ENCODE measurements around the gene SLC39A11. TPM values are rescaled to one million over a fixed set of nuclear protein-coding genes. Genes with fewer than 3 reads are reported as not detected.
"Not testable (repeated sequence)": the region's sequence is repeated elsewhere in the genome, so short reads cannot be mapped to it uniquely, and the experiment has no call there.

The SLC39A11 gene
- total RNA-seq, 1 donor from 2014 or later = 9.4 TPM

DNA sequence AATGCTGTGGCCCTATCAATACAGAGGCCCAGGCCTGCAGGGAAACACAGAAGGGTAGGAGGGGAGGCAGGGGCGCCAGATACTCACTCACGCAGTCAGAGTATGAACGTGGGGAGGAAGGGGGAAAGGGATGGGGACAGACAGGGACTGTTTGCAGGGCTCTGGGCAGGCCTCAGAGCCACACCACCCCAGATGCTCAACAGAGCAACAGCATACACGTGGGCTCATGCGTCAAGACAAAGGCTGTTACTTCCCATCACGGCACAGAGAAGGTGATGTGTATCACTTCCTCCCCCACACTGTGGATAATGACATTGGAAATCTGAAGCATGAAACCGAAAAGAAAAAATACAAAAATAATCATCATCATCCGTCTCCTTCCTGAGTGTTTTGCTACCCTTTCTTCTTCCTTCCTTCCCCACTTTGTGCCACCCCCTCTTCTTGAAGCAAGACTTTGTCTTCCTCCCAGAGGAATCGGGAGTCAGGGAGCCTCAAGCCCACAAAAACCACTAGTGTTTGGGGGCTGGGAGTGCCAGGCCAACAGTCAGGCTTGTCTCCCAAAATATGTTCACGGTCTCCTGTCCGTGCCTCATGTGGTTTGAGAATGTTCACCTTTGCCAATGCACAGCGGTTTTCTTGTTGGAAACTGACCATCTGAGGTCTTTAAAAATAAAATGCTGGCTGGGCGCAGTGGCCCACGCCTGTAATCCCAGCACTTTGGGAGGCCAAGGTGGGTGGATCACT is 20.1 kb downstream of the SLC39A11 start:
- peak; percentile 88 for DNase-seq (ENCODE audit: low read depth)

DNA sequence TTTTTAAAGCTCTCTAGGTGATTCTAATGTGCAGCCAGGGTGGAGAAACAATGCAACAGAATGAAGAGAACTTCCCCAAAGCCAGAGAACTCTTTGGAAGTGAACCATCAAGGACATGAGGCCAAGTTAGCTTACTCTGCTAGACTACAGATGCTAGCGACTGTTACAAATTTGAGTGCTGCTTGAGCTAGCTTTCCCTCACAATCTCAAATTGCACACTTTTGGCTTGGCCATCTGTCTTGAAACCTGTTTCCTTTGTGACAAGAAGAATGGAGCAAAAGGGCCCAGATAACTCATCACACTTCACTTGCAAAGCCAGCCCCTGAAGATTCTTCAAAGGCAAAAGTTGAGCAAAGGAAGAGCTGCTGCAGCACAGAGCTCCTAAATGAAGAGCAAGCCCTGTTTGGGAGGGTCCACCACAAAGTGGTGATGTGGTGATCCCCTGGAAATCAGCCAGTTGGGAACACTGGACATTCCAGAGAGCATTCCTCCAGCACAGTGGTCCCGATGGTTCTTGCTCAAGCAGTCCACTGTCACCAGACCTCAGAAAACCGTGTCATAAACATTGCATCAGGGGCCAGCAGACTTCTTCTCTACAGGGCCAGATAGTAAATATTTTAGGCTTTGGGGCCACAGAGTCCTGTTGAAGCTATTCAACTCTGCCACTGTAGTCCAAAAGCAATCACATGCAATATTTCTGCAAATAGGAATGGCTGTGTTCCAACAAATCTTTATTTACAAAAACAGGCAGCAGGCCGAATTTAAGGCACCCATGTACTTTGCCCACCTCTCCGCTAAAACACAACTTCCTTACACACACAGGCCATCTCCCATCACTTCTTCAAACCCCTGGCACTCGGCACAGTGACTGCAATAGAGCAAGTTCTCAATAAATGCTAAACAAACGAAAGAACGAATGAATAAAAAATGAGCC is 21.2 kb downstream of the SLC39A11 start:
- peak; percentile 92 for DNase-seq (ENCODE audit: low read depth)

DNA sequence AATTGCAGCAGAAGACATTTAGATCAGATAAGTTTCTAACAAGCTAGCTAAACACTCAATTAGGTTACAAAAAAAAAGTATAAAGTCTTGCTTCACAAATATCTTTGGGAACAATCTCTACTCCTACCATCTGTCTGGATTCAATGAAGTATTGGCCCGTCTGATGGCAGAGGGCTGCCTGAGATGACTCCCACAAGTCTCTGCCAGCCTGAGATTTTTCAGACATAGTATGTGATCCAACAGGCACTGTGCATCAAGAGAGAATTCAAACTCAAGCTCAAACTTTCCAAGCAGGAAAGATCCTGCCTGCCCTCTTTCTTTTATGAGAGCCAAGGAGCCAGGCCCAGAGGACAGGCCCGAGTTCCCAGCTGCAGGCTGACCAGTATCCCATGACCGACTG is 22.6 kb downstream of the SLC39A11 start:
- no peak for DNase-seq (ENCODE audit: low read depth)

DNA sequence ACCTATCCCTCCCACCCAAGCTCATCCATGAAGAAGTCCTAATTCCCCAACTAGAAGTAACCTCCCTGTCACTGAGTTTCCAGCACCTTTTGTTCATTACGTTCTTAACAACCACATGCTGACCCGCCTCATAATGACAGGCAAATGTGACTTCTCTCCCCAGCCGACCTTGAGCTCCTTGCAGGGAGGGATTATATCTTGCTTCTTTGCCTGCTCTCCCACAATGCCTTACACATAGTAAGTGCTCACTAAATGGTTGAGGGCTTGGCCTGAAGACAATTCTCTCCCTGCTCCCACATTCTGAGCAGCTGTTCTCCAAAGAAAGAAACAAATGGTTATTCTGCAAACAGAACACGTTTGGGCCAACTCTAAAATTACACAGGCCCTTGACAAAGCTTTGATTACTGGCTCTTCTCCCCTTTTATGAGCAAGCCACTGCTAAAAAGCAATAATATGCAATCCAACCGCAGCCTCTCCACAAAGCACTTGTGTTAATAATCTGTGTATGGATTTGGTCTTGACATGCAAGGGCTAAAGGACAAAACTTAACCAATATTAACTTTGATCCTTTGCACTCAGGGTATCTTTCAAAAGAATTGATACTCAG is 23.2 kb downstream of the SLC39A11 start:
- DNase-seq (ENCODE audit: low read depth) = peak; percentile 61

DNA sequence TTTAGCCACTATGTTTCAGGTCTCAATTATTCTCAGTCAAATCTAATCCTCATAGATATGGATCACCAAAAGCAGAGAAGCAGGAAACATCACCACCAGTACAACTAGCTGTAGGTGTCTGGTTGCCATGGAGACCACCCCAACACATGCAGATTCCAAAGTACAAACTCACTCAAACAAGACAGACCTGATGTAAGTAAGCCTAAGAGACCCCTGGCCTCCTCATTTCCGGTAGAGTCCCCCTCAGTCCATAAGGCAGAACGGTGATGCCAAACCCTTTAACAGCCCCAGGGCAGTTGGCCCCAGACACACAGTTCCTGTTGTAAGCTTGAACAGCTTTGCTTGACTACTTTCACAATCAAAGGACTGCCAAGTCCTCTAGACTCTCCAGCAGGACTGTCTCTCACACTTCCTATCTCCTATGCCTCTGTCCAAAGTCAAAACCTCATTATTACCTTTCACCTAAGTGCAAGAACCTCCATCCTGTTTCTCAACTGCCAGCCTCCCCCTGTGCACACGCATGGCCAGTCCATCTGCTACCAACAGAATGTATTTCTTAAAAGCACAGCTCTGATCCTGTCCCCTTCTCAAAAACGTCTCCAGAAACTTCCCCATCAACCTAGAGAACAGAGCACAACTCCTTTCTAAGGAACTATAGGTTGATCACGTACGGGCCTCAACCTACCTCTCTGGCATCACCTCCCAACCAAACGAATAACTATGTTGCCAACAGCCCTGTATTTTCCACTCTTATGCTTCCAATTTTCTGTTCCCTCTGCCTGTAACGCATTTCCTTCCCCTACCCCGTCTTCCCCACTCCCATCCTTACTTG is 23.9 kb downstream of the SLC39A11 start:
- no peak for DNase-seq (ENCODE audit: low read depth)

DNA sequence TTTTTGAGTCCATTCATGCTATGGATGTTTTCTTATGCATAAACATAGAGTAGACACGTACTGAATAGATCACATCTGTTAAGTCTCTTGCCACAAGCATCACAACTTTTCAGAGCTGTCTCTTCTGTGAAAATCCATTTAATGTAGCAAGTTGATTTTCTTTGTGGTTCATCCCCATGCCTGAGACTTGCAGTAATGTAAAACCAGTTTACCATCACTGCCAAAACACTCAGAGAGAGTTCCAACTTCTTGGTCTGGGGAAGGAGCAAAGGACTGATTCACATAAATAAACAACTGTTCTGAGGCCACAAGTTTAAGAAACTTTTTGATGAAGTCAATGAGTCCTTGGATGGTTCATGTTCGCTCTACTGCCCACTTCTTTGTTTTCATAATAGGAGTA is 24.8 kb downstream of the SLC39A11 start:
- peak; percentile 67 for DNase-seq (ENCODE audit: low read depth)

DNA sequence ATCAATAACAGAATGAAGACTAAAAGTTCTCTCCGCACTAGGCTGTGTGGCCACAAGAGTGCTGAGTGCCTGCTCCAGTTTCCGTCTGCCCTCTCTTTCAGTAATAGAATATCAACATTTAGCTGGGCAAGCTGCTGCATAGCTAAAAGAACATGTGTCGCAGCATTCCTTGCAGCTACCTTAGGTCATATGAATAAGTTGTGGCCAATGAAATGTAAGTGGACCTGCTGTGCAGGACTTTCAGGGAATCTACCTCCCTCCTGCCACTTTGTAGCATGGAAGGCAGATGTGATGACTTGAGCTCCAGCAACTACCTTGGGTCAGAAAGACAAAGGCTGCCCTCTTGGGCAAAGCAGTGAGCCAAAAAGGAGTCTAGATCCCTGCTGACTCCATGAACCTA is 25.4 kb downstream of the SLC39A11 start:
- no peak for DNase-seq (ENCODE audit: low read depth)

DNA sequence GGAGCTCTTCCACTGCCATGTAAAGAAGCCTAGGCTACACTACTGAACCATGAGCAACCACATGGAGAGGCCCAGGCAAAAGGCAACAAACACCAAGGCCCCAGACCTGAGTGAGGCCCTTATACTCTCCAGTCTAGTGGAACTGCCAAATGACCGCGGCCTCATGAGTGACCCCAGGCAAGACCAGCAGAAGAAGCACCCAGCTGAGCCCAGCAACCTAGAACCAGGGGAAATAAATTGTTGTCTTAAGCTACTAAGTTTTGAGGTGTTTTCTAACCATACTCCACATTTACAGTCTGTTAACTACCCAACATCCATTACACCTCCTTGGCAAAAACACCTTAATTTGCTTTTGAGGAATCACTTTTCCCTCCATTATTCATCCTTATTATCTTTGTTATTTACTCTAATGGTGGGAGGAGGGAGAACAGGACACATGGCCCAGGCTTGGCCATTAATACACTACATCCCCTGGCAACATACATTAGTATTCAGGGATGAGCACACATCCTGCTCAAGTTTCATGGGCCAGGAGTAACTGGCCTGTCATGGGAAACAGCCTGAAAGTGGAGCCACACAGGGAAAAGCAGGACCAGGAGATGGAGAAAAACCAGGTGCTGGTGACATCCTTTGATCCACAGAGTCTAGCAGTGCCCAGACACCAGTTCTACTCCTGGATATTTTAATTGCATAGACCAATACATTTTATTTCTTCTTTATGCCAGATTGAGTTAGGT is 26.2 kb downstream of the SLC39A11 start:
- DNase-seq (ENCODE audit: low read depth) = no peak

DNA sequence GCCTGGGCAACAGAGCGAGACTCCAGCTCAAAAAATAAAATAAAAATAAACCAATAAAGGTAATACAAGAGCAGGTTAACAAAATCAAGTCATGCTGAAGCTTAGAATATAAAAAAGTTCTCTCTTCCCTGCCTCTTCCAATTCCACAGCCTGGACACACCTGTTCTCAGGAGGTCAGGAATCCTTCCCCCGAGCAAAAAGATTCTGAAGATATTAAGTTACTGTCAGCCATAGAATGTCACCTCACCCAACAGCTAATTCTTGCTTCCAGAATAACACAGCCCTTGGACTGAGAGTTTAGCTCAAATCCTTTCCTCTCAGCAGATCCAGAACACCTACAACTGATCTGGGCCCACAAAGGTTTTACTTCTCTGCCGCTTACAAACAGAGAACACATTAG is 27.1 kb downstream of the SLC39A11 start:
- peak; percentile 57 for DNase-seq (ENCODE audit: low read depth)

DNA sequence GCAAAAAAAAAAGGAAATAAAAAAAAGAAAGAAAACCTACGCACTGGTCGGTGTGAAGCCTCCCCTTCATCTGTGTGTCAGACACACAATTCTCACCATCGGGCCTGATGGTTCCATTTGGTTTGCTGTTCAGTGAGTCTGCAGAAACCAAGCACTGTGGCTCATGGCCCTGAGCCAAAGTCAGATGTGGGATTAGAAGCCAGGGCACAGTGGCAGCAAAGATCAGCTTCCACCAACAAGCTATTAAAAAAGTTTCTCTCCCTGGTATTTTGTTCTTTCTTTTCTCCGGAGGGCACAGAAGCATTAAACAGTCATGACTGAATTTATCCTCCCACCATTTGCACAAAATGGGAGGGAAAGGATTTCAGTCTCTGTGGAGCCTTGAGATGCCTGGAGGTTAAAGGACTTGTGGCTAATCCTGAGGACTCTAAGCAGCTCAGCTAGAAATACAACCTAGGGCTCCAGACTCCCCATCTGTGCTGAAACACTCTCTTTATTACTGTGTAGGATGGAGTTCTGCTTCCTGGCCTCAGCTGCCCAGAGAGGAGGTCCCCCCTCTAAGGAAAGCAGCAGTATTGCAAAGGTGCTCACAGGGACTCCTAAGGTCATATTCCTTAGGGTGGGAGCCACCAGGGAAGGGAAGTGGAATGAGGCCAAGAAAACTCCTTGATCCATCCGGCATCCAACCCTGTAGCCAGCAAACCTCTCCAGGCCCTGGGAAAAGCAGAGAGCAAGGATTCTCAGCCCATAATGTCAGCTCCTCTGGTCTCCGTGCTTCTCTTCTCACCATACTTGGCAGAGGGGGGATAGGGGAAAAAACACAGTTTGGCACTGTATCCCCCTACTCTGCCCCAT is 28.2 kb downstream of the SLC39A11 start:
- DNase-seq (ENCODE audit: low read depth) = peak; percentile 80

DNA sequence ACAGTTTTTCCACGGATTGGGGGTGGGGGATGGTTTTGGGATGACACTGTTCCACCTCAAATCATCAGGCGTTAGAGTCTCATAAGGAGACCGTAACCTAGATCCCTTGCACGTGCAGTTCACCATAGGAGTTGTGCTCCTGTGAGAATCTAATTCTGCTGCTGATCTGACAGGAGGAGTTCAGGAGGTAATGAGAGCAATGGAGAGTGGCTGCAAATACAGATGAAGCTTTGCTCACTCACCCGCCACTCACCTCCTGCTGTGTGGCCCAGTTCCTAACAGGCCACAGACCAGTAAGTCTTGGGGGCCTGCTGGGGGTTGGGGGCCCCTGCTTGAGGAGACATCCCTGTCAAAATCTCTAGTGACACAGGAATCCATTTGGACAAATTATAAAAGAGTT is 29.8 kb downstream of the SLC39A11 start:
- no peak for DNase-seq (ENCODE audit: low read depth)

DNA sequence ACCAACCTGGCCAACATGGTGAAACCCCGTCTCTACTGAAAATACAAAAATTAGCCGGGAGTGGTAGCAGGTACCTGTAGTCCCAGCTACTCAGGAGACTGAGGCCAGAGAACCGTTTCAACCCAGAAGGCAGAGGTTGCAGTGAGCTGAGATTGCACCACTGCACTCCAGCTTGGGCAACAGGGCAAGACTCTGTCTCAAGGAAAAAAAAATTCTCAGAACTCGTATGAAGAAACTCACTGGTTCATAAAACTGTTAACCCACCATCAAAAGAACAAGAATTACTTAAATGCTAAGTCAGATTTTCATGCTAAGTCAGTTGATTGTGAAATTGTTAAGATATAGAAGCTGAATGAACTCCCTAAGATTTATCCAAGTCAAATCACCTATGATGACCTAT is 31.3 kb downstream of the SLC39A11 start:
- DNase-seq (ENCODE audit: low read depth) = no peak

DNA sequence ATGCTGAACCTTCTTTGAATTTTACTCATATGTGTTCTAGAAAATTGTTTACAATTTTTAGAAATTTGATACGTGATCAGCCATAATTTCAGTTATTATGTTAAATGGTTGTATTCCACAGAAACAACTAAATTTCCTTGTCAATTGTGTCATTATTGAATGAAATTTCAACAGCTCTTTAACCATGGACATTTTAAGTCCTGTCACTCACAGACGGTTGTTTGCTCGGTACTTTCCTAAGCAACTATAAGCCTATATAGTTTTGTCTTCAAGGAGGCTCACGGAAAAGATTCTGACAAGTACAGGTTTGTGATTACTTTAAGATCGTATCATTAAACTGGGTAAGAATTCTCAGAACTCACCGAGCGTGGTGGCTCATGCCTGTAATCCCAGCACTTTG is 31.8 kb downstream of the SLC39A11 start:
- DNase-seq (ENCODE audit: low read depth) = no peak

DNA sequence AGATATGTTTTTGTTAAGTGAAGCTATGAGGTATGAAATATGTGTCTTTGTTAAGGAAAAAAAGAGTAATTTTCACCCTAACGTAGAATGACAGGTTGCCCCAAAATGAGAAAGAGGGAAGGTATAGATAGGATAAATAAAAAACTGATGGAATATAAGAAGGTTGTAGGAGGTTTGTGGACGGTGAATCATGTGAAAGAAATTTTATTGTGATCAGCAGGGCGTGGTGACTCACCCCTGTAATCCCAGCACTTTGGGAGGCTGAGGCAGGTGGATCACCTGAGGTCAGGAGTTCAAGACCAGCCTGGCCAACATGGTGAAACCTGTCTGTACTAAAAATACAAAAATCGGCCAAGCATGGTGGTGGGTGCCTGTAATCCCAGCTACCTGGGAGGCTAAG is 32.8 kb downstream of the SLC39A11 start:
- not testable (repeated sequence) for DNase-seq (ENCODE audit: low read depth)

DNA sequence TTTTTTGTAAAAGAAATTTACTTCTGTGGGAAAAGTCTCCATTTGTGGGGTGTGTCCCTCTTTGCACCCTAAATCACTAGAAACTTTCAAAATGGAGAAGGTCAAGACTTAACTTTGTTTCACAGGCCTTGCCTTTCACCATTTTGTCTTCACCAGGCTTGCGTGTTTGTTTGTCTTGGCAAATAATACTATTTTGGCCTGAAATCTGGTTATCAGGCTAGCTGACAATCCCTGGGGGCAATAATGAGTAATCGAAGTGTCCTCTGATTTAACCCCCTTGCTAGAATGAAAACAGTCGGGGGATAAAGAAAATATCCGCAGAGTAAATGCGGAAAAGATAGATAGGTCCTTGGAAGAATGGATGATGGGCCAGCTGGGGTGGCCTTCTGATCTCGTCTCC is 34.5 kb downstream of the SLC39A11 start:
- no peak for DNase-seq (ENCODE audit: low read depth)

DNA sequence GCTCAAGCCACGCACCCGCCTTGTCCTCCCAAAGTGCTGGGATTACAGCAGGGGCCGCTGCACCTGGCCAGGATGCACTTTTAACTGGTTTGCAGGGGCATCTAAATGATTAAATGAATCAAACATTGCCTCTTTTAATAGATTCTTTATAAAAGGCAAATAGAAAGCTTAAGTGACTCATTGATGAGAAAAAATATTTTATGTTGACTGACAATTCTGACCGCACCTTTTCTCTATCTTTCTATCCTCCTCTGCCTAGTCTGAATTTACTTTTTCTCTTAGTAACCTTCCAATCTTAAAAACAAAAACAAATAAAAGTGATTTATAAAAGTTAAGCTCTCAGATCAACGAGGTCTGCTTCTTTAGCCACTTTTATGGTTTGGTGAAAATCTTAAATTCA is 35.3 kb downstream of the SLC39A11 start:
- no peak for DNase-seq (ENCODE audit: low read depth)

DNA sequence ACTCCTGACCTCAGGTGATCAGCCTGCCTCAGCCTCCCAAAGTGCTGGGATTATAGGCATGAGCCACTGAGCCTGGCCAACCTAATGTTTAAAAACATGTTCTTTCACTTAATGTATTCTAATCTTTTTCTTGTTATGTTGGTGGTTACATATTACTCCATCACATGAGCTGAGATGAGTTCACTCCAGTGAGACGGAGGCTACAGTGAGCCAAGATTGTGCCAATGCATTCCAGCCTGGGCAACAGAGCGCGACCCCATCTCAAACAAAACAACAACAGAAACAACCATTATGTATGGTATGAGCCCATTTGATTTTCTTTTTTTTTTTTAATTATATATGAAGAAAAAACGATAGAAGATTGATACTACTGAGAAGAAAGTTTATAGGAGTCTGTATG is 39.6 kb downstream of the SLC39A11 start:
- DNase-seq (ENCODE audit: low read depth) = no peak

DNA sequence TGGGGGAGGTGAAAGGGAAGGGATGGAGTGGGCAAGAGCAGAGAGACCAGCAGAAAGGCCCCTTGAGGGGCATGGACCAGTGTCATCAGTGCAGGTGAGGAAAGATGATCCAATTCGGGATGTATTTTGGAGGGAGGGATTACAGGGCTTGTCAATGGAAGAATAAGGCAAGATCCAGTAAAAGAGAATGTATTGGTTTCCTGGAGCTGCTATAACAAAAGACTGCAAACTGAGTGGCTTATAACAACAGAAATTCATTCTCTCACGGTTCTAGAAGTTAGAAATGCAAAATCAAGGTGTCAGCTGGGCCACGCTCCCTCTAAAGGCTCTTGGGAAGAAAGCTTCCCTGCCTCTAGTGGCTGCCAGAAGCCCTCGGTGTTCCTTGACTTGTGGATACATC is 41.7 kb downstream of the SLC39A11 start:
- no peak for DNase-seq (ENCODE audit: low read depth)

DNA sequence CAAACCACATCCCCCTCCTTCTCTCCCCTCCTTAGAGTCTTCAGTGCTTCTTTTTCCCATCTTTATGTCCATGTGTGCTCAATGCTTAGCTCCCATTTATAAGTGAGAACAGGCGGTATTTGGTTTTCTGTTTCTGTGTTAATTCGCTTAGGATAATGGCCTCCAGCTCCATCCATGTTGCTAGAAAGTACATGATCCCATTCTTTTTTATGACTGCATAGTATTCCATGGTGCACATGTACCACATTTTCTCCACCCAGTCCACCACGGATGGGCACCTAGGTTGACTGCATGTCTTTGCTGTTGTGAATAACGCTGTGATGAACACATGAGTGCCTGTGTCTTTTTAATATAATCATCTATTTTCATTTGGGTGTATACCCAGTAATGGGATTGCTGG is 44.3 kb downstream of the SLC39A11 start:
- DNase-seq (ENCODE audit: low read depth) = no peak

DNA sequence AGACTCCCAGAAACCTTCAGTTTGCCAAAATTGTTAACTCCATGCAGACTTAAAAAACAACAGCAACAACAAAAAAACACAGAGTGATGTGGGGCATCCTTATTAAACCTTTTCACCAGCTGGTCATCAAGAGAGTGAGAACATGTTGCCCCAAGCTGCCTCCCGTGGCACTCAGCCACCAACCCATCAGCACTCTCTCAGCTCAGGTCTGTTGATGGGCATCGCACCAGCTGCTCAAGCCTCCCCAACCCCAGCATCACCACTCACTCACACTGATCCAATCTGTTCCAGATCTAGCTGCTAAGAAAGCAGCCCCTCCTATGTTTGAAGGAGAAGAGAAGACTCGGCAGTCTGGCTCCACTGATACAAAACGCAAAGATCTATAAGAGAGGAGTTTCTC is 46.8 kb downstream of the SLC39A11 start:
- peak; percentile 54 for DNase-seq (ENCODE audit: low read depth)
